Activated CD8-positive, alpha-beta memory T cell treated with anti-CD3 and anti-CD28 coated beads for 4 hours (primary cell): ENCODE results near the gene PIH1D2.
"Not testable (repeated sequence)": the region's sequence is repeated elsewhere in the genome, so short reads cannot be mapped to it uniquely, and the experiment has no call there.

ENCODE experiments used
- DNase-seq, 2 donors: peaks; one replicate each; pipeline ENCODE4 v3.0.0-alpha.2; 2020; ENCODE audit warnings: low read depth in 2 of 2

The PIH1D2 gene

DNA sequence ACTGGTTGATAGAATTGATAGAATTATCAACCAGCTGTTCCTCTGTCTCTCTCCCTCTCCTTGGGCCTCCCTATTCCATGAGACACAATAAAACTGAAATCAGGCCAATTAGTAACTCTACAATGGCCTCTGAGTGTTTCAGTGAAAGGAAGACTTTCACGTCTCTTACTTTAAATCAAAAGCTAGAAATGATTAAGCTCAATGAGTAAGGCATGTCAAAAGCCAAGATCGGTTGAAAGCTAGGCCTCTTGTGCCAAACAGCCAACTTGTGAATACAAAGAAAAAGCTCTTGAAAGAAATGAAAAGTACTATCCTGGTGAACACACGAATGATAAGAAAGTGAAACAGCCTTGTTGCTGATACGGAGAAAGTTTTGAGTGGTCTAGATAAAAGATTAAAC lies 16.6 kb downstream of the PIH1D2 start:
- DNase-seq = no peak

DNA sequence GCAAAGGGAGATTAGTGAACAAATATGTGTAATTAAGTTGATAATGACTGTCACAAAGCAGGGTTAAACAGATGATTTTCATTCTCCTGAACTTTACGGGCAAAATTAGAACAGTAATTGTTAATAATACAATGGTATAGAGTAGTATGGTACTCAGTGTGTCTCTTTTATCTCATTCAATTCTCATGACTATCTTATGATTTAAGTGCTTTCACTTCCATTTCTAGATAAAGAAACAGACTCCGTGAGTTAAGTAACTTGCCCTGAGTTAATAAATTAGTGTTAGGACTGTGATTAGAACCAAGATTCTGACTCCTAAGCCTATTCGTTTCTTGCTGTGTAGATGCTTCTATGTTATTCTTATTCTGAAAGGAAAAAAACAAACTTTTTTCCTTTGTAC lies 22.0 kb downstream of the PIH1D2 start:
- DNase-seq = no peak

DNA sequence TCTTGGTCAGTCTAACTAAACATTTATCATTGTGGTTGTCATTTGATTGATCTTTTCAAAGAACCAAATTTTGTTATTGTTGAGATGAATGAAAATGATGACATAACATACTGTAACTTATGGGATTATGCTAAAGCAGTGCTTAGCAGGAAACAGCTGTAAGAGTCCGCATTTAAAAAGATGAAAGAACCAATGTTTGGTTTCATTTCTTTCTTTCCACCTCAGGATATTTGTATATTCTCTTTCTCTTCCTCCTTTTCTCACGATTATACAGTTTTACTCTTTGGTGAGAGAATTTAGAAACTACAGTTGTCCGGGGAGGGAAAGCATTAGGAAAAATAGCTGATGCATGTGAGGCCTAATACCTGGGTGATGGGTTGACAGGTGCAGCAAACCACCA lies 23.1 kb downstream of the PIH1D2 start:
- no peak for DNase-seq

DNA sequence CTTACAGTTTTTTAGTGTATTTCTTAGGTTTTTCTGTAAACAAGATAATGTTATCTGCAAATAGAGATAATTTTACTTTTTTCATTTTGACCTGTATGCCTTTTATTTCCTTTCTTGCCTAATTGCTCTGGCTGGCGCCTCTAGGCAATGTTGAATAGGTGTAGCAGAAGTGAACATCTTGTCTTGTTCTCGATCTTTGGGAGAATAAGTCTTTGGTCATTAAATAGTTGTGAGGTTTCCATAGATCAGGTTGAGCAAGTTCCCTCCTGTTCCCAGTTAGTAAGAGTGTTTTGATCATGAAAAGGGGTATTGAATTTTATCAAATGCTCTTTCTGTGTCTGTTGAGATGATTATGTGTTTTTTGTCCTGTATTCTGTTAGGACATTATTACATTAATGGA lies 24.0 kb downstream of the PIH1D2 start:
- DNase-seq = no peak

DNA sequence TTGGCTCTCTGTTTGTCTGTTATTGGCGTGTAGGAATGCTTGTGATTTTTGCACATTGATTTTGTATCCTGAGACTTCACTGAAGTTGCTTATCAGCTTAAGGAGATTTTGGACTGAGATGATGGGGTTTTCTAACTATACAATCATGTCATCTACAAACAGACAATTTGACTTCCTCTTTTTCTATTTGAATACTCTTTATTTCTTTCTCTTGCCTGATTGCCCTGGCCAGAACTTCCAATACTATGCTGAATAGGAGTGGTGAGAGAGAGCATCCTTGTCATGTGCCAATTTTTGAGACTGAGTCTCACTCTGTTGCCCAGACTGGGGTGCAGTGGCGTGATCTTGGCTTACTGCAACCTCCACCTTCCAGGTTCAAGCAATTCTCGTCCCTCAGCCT lies 25.6 kb downstream of the PIH1D2 start:
- DNase-seq = not testable (repeated sequence)

DNA sequence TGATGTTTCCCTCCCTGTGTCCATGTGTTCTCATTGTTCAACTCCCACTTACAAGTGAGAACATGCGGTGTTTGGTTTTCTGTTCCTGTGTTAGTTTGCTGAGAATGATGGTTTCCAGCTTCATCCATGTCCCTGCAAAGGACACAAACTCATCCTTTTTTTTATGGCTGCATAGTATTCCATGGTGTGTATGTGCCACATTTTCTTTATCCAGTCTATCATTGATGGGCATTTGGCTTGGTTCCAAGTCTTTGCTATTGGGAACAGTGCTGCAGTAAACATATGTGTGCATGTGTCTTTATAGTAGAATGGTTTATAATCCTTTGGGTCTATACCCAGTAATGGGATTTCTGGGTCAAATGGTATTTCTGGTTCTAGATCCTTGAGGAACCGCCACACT lies 27.2 kb downstream of the PIH1D2 start:
- DNase-seq = not testable (repeated sequence)

DNA sequence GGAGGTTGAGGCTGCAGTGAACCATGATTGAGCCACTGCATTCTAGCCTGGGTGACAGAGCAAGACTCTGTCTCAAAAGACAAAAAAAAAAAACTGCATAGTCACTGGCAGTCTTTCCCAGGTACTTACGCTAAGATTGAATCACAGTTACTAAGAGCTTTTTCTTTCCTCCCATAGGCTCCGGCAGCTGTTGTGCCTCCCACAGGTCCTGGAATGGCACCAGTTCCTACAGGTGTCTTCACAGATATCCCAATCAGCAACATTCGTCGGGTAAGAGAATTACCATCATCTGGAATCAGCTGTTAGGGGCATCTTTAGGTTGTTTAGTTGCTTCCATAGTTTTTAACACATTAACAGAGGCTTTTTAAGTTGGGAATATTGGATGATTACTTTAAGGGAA lies 28.9 kb downstream of the PIH1D2 start:
- no peak for DNase-seq

DNA sequence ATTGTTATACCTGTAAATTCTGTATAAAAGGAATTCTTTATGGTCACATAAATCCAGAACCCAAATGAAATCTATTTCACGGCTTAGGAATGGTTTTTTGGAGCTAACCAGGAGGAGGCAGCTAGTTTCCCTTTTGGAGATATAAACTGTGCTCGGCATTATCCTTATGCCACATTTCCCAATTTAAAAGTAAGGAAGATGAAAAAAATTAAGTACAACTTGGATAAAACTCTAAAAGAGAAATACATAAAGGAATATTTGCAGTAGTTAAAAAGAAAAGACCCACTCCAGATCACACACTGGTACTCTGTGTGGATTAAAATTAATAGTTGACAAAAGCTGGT lies 30.9 kb downstream of the PIH1D2 start:
- no peak for DNase-seq

DNA sequence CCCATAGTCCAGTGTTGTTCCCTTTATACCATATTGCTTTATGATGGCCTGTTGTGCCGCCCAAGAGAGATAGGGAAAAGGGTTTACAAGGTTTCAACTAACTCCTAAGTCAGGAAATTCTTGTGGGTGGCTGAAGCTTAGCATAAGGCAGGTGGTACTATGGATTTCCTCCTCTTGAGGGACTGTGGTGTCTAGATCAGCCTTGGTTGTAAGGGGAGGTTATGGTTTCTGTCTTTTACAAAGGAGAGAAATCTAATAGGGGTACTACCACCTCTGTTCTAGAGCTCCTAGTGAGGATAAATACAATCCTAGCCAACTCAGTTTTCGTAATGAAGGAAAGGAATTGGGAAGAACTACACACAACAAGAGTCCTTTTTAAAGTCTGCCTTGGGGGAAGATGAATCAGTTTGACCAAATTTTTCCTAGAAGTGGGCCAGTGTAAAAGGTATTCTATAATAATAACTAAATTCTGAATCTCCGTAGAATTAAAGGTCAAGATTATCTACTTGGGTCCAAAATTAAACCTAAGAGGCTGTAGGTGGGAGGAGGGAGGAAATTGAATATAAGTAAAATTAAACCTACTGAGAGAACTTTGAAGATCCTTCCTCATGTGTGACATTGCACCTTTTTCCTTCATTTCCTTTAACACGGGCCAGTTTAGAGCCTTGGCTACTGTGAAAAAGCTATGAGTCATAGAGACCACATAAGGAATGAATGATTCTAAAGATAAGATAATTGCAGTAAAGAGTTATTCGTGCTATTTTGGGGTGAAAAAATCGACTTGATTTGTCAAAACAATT lies 31.5 kb downstream of the PIH1D2 start:
- DNase-seq = no peak

DNA sequence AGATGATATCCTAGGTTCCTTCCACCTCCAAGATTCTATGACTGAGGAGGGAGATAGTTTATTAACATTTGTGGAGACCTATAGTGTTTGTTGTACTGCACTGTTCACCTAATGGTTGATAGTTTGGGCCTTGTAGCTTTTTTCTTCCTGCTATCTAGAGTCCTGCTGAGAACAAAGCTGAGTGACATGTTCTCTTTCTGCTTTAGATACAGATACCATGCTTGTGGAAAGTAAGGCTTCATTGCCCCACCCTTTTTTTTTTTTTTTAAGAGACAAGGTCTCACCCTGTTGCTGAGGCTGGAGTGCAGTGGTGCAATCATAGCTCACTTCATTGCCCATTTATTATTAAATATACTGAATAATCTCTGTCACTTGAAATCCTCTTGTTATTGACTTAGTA lies 36.3 kb downstream of the PIH1D2 start:
- DNase-seq = no peak

DNA sequence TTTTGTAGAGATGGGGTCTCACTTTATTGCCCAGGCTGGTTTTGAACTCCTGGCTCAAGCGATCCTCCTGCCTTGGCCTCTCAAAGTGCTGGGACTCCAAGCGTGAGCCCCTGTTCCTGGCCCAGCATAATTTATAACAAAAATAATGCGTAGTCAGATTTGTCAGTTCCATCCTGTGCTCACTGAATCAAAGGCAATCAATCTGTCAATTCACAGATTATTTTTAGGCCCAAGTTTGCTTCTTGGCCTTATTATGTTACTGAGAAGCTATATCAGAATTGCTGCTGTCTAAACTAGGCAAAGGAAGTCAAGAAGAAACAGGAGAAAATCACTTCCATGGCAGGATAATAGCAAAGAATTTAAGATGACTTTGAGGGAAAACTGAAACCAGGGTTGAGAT lies 39.9 kb downstream of the PIH1D2 start:
- DNase-seq = no peak

DNA sequence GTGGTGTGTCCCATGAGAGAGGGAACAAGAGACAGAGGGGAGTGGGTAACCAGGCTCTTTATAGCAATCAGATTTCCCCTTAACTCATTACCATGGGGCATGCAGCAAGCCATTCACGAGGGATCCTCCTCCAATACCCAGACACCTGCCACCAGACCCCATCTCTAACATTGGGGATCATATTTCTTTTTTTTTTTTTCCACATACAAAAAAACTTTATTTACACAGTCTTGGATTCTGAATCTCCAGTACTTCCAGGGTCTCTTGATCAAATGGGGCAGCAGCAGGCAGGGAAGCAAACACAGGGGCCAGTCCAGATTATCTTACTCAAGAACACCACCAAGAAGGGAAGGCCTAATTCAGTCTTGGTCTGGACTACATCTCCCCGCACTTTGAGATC lies 44.4 kb downstream of the PIH1D2 start:
- DNase-seq = no peak

DNA sequence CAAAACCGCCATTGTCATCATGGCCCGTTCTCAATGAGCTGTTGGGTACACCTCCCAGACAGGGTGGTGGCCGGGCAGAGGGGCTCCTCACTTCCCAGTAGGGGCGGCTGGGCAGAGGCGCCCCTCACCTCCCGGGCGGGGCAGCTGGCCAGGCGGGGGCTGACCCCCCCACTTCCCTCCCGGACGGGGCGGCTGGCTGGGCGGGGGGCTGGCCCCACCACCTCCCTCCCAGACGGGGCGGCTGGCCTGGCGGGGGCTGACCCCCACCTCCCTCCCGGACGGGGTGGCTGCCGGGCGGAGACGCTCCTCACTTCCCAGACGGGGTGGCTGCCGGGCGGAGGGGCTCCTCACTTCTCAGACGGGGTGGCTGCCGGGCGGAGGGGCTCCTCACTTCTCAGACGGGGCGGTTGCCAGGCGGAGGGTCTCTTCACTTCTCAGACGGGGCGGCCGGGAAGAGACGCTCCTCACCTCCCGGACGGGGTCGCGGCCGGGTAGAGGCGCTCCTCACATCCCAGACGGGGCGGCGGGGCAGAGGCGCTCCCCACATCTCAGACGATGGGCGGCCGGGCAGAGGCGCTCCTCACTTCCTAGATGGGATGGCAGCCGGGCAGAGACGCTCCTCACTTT lies 46.9 kb downstream of the PIH1D2 start:
- not testable (repeated sequence) for DNase-seq

DNA sequence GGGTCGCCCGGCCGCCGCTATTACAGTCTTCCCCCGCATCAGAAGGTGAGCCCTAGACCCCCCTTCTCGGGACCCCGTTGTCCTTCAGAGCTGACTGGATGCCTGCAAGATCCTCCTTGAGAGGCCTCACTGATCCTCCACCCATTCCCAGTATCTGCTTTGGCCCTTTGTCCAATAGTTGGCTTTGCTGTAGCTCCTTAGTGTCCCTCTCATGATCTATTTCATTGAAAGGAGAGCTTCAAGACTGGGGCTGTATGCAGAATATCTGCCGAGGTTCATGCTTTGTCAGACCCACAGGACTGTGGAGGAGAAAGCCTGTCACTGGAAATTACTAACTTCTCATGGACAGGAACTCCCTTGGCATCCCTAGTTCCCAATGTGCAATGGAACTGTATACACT lies 48.1 kb downstream of the PIH1D2 start:
- no peak for DNase-seq

DNA sequence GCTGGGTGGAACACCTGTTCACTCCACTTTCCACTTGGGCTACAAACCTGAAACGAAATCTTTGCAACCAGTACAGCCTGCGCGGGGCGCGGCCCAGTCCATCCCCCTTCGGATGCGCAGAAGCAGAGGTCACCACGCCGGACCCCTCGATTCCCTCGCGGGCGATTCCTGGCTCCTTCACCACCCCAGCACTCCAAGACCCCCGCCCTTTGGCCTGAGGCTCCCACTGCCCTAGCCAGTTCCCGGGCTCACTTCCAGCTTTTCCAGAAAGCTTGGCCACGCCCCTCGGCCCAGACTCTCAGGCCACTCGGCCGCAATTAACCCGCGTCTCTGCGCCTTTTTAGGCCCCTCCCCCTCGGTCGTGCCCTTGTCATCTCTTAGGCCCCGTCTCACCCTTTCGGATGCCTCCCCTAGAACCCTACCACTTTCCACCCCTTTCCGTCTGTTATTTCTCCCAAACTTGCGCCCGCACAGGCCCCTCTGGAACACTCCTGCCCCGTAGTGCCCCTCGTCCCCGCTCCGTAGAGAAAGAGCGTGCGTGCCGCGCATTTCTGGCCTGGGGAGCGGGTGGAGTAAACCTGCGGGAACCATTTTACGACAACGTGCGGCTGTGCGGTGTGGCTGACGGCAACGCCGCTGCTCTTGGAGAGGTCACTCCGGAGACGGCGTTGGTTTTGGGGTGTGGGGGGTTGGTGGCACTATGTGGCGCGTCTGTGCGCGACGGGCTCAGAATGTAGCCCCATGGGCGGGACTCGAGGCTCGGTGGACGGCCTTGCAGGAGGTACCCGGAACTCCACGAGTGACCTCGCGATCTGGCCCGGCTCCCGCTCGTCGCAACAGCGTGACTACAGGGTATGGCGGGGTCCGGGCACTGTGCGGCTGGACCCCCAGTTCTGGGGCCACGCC lies 48.8 kb downstream of the PIH1D2 start, which contains the start of gene DLAT:
DLAT (plus strand) TSS at position 636 of the 906 bp plus-strand sequence; CDS start at position 701, 65 bp downstream.
- peak; percentile 56 to 70 for DNase-seq

DNA sequence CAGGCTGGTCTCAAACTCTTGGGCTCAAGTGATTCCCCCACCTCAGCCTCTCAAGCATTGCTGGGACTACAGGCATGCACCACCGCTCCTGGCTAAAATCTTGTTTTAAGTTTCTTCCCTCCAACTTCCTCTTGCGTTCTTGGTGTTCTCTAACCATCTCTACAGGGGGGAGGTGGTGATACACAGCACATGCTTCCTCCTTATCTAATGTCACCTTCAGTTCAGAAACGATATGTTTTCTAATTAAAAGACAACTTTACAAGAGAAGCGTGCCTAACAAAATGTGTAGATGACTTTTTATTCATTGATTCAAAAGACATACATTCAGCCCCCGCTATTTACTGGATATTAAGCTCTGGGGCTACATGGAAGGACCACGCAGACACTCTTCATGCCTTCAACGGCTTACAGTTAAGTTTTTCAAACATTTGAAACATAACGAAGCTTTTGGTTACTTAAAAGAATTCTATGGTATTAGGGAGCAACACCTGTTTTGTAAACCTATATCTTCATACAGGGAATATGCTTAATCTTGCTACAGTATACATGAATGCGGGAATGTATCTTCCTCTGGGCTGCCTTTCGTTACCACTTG lies 49.5 kb downstream of the PIH1D2 start:
- no peak for DNase-seq

DNA sequence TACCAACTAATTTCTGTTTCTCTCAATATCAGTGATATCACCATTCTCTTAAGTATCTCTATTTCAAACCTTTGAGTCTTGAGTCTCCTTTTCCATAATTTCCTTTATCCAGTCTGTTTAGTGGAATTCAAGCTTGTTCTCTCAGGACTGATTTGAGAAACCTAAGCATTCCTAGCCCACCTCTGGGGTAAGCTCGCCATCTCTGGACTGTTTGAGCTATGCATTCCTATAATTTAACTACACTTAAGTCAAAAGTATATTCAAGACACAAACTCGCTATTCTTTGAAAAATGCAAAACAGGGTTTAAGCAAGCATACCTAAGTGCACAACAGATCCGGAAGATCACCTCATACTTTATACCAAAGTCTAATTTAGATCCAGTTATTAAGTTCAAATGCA lies 50.7 kb downstream of the PIH1D2 start:
- DNase-seq = no peak

DNA sequence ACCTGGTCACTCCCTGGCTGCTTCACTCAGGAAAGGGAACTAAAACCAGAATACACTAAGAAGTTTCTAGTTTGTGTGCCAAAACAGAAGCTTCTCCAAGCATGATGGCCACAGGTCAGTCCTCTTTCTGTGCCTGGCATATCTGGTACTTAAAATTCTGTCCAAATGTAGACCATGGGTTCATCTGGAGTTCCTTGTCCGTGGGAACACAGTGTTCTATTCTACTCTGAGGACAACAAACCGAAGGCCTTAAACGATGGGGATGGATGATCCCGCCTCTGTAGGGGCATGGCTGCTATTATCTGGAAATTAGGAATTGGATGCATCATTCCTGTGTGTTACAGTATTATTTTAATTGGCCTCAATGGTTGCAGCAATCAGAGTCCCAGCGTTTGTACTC lies 54.8 kb downstream of the PIH1D2 start:
- DNase-seq = no peak
